Natural killer cell (primary cell): ENCODE results near the gene FCGR1A. TPM values are rescaled to one million over a fixed set of nuclear protein-coding genes. Genes with fewer than 3 reads are reported as not detected.
"Not testable (repeated sequence)": the region's sequence is repeated elsewhere in the genome, so short reads cannot be mapped to it uniquely, and the experiment has no call there.

Source experiments
- ATAC-seq, 3 donors: fragments of 150-1000 bp in 2 of 3; fragments of 200-7000 bp in 1 of 3; cut with Tn5 transposase; 1 replicate in 1 of 3; 2 replicates in 2 of 3; pipeline ENCODE4 v1.10.0; 2021; ENCODE audit warnings: mild to moderate bottlenecking in 2 of 3, moderate library complexity in 2 of 3
- DNase-seq, 2 donors: peaks; one replicate each; pipeline versions ENCODE4 v3.0.0 to v3.0.0-alpha.2; 2013 to 2021; ENCODE audit warnings: mixed read lengths in 1 of 2
- H3K27ac ChIP-seq: one replicate; pipeline ENCODE4 v1.5.1; 2013; ENCODE audit warnings: mild to moderate bottlenecking, low read length
- H3K27me3 ChIP-seq: one replicate; pipeline ENCODE4 v1.6.1; 2013; ENCODE audit warnings: low read length; ENCODE audit not compliant: control insufficient read depth, insufficient read depth
- H3K36me3 ChIP-seq: one replicate; pipeline ENCODE4 v1.6.1; 2013; ENCODE audit warnings: low read length; ENCODE audit not compliant: control insufficient read depth, insufficient read depth
- H3K4me1 ChIP-seq: one replicate; pipeline ENCODE4 v1.6.1; 2013; ENCODE audit warnings: low read length; ENCODE audit not compliant: control insufficient read depth, insufficient read depth
- H3K4me3 ChIP-seq: one replicate; pipeline ENCODE4 v1.5.1; 2013; ENCODE audit warnings: low read length
- H3K9me3 ChIP-seq: one replicate; pipeline ENCODE4 v1.6.1; 2013; ENCODE audit warnings: low read length; ENCODE audit not compliant: control insufficient read depth, insufficient read depth
- H3K27ac Mint-ChIP-seq, 2 donors: one replicate each; pipeline ENCODE4 v1.8.0; 2022; ENCODE audit warnings: mild to moderate bottlenecking in 2 of 2, mixed read lengths in 2 of 2, moderate library complexity in 1 of 2
- H3K27me3 Mint-ChIP-seq, 2 donors: one replicate each; pipeline ENCODE4 v1.8.0; 2022; ENCODE audit warnings: low read depth in 2 of 2, mixed read lengths in 2 of 2
- H3K36me3 Mint-ChIP-seq: one replicate; pipeline ENCODE4 v1.8.0; 2022; ENCODE audit warnings: mixed read lengths
- H3K4me1 Mint-ChIP-seq, 2 donors: one replicate each; pipeline ENCODE4 v1.8.0; 2022; ENCODE audit warnings: mixed read lengths in 2 of 2
- H3K4me3 Mint-ChIP-seq: one replicate; pipeline ENCODE4 v1.8.0; 2022; ENCODE audit warnings: mild to moderate bottlenecking, moderate library complexity, mixed read lengths
- H3K9me3 Mint-ChIP-seq, 2 donors: one replicate each; pipeline ENCODE4 v1.8.0; 2022; ENCODE audit warnings: mixed read lengths in 2 of 2
- CTCF ChIP-seq: fragments of 200-600 bp; IDR thresholded peaks from one replicate; pipeline ENCODE4 v1.8.0; 2022; ENCODE audit warnings: antibody characterized with exemption
- WGBS: methylation state at CpG from one replicate; pipeline ENCODE4 v1.1.7; 2013; ENCODE audit warnings: missing lambda C conversion rate; ENCODE audit not compliant: insufficient coverage; 5-methylcytosine and 5-hydroxymethylcytosine counted together
- intact Hi-C: fragments of 100-400 bp; cut with micrococcal nuclease; formaldehyde crosslinking; loops from one replicate; pipeline ENCODE4 v1.14.2; 2022
- total RNA-seq, 4 donors: library from RNA; stranded (reverse); fragments of 120-200 nt in 1 of 4; gene quantifications; one replicate each; pipeline versions ENCODE4 v1.2.3 to v1.2.4, GENCODE V29; 2013 to 2022

FCGR1A gene
- total RNA-seq, 3 donors from 2014 or later (not counting 1 experiment from before 2014, with no cell fraction given): 0.48 to 0.77 TPM; not detected in 1

- ATAC-seq (peak; percentile 93 to 97 (median 94)), DNase-seq (peak; percentile 78 to 89)
- H3K9me3 Mint-ChIP-seq, H3K36me3 ChIP-seq, intact Hi-C loops, H3K9me3 ChIP-seq, H3K36me3 Mint-ChIP-seq, H3K27ac ChIP-seq, H3K4me1 Mint-ChIP-seq, H3K27me3 ChIP-seq, H3K4me1 ChIP-seq, H3K27me3 Mint-ChIP-seq: not testable (repeated sequence)
- peak overlapping the region; percentile 30 for H3K4me3 ChIP-seq
- H3K4me3 Mint-ChIP-seq: peak overlapping the region; percentile 69
- peak overlapping the region; percentile 95 to 98 for H3K27ac Mint-ChIP-seq
- peak; percentile 59 for TF ChIP-seq CTCF
- 5% methylated on average over 29 of the region's 52 CpGs for WGBS
Measured at GRCh38 chr1:149792912-149793515, 10.5 kb downstream of the FCGR1A start.

- H3K36me3 ChIP-seq, H3K36me3 Mint-ChIP-seq, intact Hi-C loops, H3K27ac Mint-ChIP-seq, H3K27ac ChIP-seq, H3K9me3 Mint-ChIP-seq, H3K4me3 ChIP-seq, H3K9me3 ChIP-seq, H3K4me3 Mint-ChIP-seq, DNase-seq, ATAC-seq, H3K4me1 Mint-ChIP-seq, H3K4me1 ChIP-seq, H3K27me3 ChIP-seq, H3K27me3 Mint-ChIP-seq: not testable (repeated sequence)
- WGBS: no CpG with 5 or more reads among the region's 5 CpGs
Measured at GRCh38 chr1:149793885-149794284, 11.4 kb downstream of the FCGR1A start.

- H3K36me3 Mint-ChIP-seq, H3K4me3 ChIP-seq, H3K27me3 ChIP-seq, H3K4me3 Mint-ChIP-seq, DNase-seq, H3K4me1 ChIP-seq, H3K27ac ChIP-seq, ATAC-seq, intact Hi-C loops, H3K4me1 Mint-ChIP-seq, H3K36me3 ChIP-seq, H3K9me3 Mint-ChIP-seq, H3K27me3 Mint-ChIP-seq, H3K9me3 ChIP-seq, H3K27ac Mint-ChIP-seq: not testable (repeated sequence)
- WGBS: 100% methylated on average over 1 of the region's 3 CpGs
Measured at GRCh38 chr1:149801628-149802027, 19.1 kb downstream of the FCGR1A start.

GRCh38 chr1:149804417-149805080, 22.1 kb downstream of the FCGR1A start:
- H3K27ac ChIP-seq, H3K9me3 Mint-ChIP-seq, ATAC-seq, DNase-seq, H3K36me3 Mint-ChIP-seq, H3K4me3 Mint-ChIP-seq, H3K4me3 ChIP-seq, H3K9me3 ChIP-seq, H3K27me3 ChIP-seq, H3K27ac Mint-ChIP-seq, H3K27me3 Mint-ChIP-seq, H3K4me1 ChIP-seq, H3K4me1 Mint-ChIP-seq, H3K36me3 ChIP-seq, intact Hi-C loops: not testable (repeated sequence)
- WGBS: no CpG with 5 or more reads among the region's 4 CpGs

GRCh38 chr1:149810697-149811405, 28.4 kb downstream of the FCGR1A start:
- ATAC-seq, H3K36me3 ChIP-seq, H3K9me3 ChIP-seq, H3K4me1 ChIP-seq, H3K27me3 ChIP-seq, intact Hi-C loops, H3K9me3 Mint-ChIP-seq, H3K27me3 Mint-ChIP-seq, H3K4me3 ChIP-seq, H3K36me3 Mint-ChIP-seq, H3K27ac ChIP-seq: not testable (repeated sequence)
- Mint-ChIP-seq H3K27ac (peak overlapping the region; percentile 88 to 95), H3K4me3 (peak overlapping the region; percentile 47), H3K4me1 (peaks cover 8 to 12% of the 10 kb centered on the region in 2 donors)
- peak in 1 of 2 donors; percentile 10 for DNase-seq
- 67% methylated on average over 5 of the region's 7 CpGs for WGBS

GRCh38 chr1:149811514-149811889, 29.0 kb downstream of the FCGR1A start:
- ATAC-seq (peak; percentile 1 to 2 (median 1)), DNase-seq (peak in 1 of 2 donors; percentile 30)
- H3K36me3 Mint-ChIP-seq, H3K27me3 Mint-ChIP-seq, H3K36me3 ChIP-seq, H3K27me3 ChIP-seq, intact Hi-C loops, H3K9me3 Mint-ChIP-seq, H3K4me1 ChIP-seq, H3K9me3 ChIP-seq: not testable (repeated sequence)
- Histone ChIP-seq H3K4me3 (peak overlapping the region; percentile 39), H3K27ac (peak overlapping the region; percentile 54)
- WGBS: 4% methylated on average over 9 of the region's 14 CpGs
- H3K27ac Mint-ChIP-seq: peak overlapping the region; percentile 88 to 95
- H3K4me1 Mint-ChIP-seq: peaks cover 8 to 12% of the 10 kb centered on the region in 2 donors
- peak overlapping the region; percentile 91 for H3K4me3 Mint-ChIP-seq
